SU-DHL-6 (cell line): ENCODE measurements around the gene PRF1.

Experiments
- H2AFZ ChIP-seq: fragments of 200-600 bp; sonication (generic); 2 replicates; pipeline ENCODE4 v1.6.1; 2014; ENCODE audit warnings: low read depth, mild to moderate bottlenecking, moderate library complexity, mixed read lengths, antibody characterized with exemption, low read length; ENCODE audit not compliant: severe bottlenecking
- H3F3A ChIP-seq: fragments of 200-600 bp; shearing (Covaris generic); 2 replicates; pipeline ENCODE4 v1.6.0; 2016; ENCODE audit warnings: antibody characterized with exemption, mild to moderate bottlenecking; ENCODE audit not compliant: insufficient read depth
- H3K27ac ChIP-seq: fragments of 200-600 bp; sonication (generic); 2 replicates; pipeline ENCODE4 v1.5.1; 2016; ENCODE audit warnings: low read depth, mild to moderate bottlenecking, low read length, moderate library complexity, mixed read lengths
- H3K27me3 ChIP-seq: fragments of 200-600 bp; sonication (generic), shearing (Covaris generic); 2 replicates; pipeline ENCODE4 v1.6.0; 2014; ENCODE audit warnings: mild to moderate bottlenecking, low read length
- H3K36me3 ChIP-seq: fragments of 200-600 bp; sonication (generic); 2 replicates; pipeline ENCODE4 v1.6.1; 2014; ENCODE audit warnings: mild to moderate bottlenecking, low read length, mixed read lengths
- H3K4me2 ChIP-seq: fragments of 300-600, 200-600 bp; shearing (Covaris generic), sonication (generic); 2 replicates; pipeline ENCODE4 v1.6.0; 2014; ENCODE audit warnings: low read length, low read depth, mild to moderate bottlenecking; ENCODE audit not compliant: poor library complexity, severe bottlenecking
- H3K4me3 ChIP-seq: fragments of 200-600 bp; sonication (generic); 2 replicates; pipeline ENCODE4 v1.5.1; 2014; ENCODE audit warnings: antibody characterized with exemption, low read length, mild to moderate bottlenecking, mixed read lengths; ENCODE audit not compliant: insufficient read depth, poor library complexity, severe bottlenecking
- H3K79me2 ChIP-seq: fragments of 200-600 bp; sonication (generic); 2 replicates; pipeline ENCODE4 v1.6.1; 2014; ENCODE audit warnings: mild to moderate bottlenecking, low read length, moderate library complexity; ENCODE audit not compliant: insufficient read depth
- H3K9ac ChIP-seq: fragments of 200-600 bp; sonication (generic); 2 replicates; pipeline ENCODE4 v1.7.0; 2014; ENCODE audit warnings: mild to moderate bottlenecking, low read length
- H3K9me2 ChIP-seq: fragments of 200-600 bp; sonication (generic); replicated peaks from 2 replicates; pipeline ENCODE4 v1.6.1; 2014; ENCODE audit warnings: low read length; ENCODE audit not compliant: insufficient read depth
- H3K9me3 ChIP-seq: fragments of 200-600 bp; sonication (generic); 2 replicates; pipeline ENCODE4 v1.6.1; 2014; ENCODE audit warnings: low read length, mixed read lengths; ENCODE audit not compliant: insufficient read depth
- H4K20me1 ChIP-seq: fragments of 200-600 bp; sonication (generic); 2 replicates; pipeline ENCODE4 v1.6.1; 2014; ENCODE audit warnings: low read depth, mild to moderate bottlenecking, antibody characterized with exemption, low read length, moderate library complexity, mixed read lengths
- CTCF ChIP-seq: fragments of 200-600 bp; sonication (generic); IDR thresholded peaks from one replicate; pipeline ENCODE4 v1.5.1; 2017; ENCODE audit warnings: antibody characterized with exemption, mild to moderate bottlenecking, low read length, moderate library complexity; ENCODE audit not compliant: insufficient read depth, poor library complexity, severe bottlenecking
- EZH2phosphoT487 ChIP-seq: fragments of 200-600 bp; sonication (generic), shearing (Covaris generic); conservative IDR thresholded peaks from 2 replicates; pipeline ENCODE4 v1.6.1; 2018; ENCODE audit warnings: mild to moderate bottlenecking, antibody characterized with exemption, low read length, moderate library complexity, mixed read lengths

Gene PRF1

GRCh38 chr10:70602665-70603448 lies at the start of gene PRF1:
Gene PRF1 (minus strand): TSS chr10:70602741. CDS start chr10:70600902, 1,839 bp downstream.
- H3K4me2 ChIP-seq = no peak within 1 kb of the TSS
- H3K9ac ChIP-seq = no peak within 1 kb of the TSS
- no peak within 1 kb of the TSS for H2AFZ ChIP-seq
- no peaks in the 10 kb centered on the region for H3F3A ChIP-seq
- no peak within 1 kb of the TSS for H3K27ac ChIP-seq
- no peaks in the 10 kb centered on the region for H3K79me2 ChIP-seq
- no peak for TF ChIP-seq CTCF
- no peak for TF ChIP-seq EZH2phosphoT487
- H3K9me3 ChIP-seq = no peaks in the 10 kb centered on the region
- no peaks in the 10 kb centered on the region for H3K9me2 ChIP-seq
- no peaks in the 10 kb centered on the region for H3K27me3 ChIP-seq
- no peaks in the 10 kb centered on the region for H4K20me1 ChIP-seq
- H3K36me3 ChIP-seq = no peaks in the 10 kb centered on the region
- no peak within 1 kb of the TSS for H3K4me3 ChIP-seq

GRCh38 chr10:70651661-70652060 lies 49.1 kb upstream of the PRF1 start:
- Histone ChIP-seq H3K9ac (no peak overlapping the region), H3K27me3 (no peaks in the 10 kb centered on the region), H3K79me2 (no peaks in the 10 kb centered on the region), H3K9me3 (peaks cover 56% of the 10 kb centered on the region; the same call in 1 of the 2 replicates), H3K27ac (no peak overlapping the region), H3F3A (no peaks in the 10 kb centered on the region), H2AFZ (no peak overlapping the region), H3K36me3 (no peaks in the 10 kb centered on the region), H3K9me2 (no peaks in the 10 kb centered on the region), H3K4me2 (no peak overlapping the region), H3K4me3 (no peak overlapping the region), H4K20me1 (no peaks in the 10 kb centered on the region)
- TF ChIP-seq CTCF (no peak), EZH2phosphoT487 (no peak)

GRCh38 chr10:70650718-70651117 lies 48.2 kb upstream of the PRF1 start:
- H3K27ac ChIP-seq = no peak overlapping the region
- H3K9me2 ChIP-seq = no peaks in the 10 kb centered on the region
- H3F3A ChIP-seq = no peaks in the 10 kb centered on the region
- H3K79me2 ChIP-seq = no peaks in the 10 kb centered on the region
- H3K9ac ChIP-seq = no peak overlapping the region
- H3K4me3 ChIP-seq = no peak overlapping the region
- no peak for TF ChIP-seq CTCF
- TF ChIP-seq EZH2phosphoT487 = no peak
- no peaks in the 10 kb centered on the region for H4K20me1 ChIP-seq
- H3K9me3 ChIP-seq = peaks cover 56% of the 10 kb centered on the region; the same call in 1 of the 2 replicates
- H3K4me2 ChIP-seq = no peak overlapping the region
- H3K36me3 ChIP-seq = no peaks in the 10 kb centered on the region
- H3K27me3 ChIP-seq = no peaks in the 10 kb centered on the region
- no peak overlapping the region for H2AFZ ChIP-seq
